ENCODE results near the gene ABCA8.

GRCh38 chr17:68829211-68829610, 126.0 kb downstream of the ABCA8 start:
- TF ChIP-seq, protein P1, sequence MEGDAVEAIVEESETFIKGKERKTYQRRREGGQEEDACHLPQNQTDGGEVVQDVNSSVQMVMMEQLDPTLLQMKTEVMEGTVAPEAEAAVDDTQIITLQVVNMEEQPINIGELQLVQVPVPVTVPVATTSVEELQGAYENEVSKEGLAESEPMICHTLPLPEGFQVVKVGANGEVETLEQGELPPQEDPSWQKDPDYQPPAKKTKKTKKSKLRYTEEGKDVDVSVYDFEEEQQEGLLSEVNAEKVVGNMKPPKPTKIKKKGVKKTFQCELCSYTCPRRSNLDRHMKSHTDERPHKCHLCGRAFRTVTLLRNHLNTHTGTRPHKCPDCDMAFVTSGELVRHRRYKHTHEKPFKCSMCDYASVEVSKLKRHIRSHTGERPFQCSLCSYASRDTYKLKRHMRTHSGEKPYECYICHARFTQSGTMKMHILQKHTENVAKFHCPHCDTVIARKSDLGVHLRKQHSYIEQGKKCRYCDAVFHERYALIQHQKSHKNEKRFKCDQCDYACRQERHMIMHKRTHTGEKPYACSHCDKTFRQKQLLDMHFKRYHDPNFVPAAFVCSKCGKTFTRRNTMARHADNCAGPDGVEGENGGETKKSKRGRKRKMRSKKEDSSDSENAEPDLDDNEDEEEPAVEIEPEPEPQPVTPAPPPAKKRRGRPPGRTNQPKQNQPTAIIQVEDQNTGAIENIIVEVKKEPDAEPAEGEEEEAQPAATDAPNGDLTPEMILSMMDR (conservative IDR thresholded peaks at IDR 0.05; ENCODE audit: low read depth, low read length): no peak
- no peak for TF ChIP-seq EZH2 (IDR thresholded peaks at IDR 0.05; ENCODE audit: borderline replicate concordance, low read depth, low read length, poor library complexity, severe bottlenecking)
